Activated CD4-positive, CD25-positive, alpha-beta regulatory T cell (primary cell): ENCODE results near the gene ACOT6.
"Not testable (repeated sequence)": the region's sequence is repeated elsewhere in the genome, so short reads cannot be mapped to it uniquely, and the experiment has no call there.

Source experiments
- DNase-seq, 4 experiments: peaks; one replicate each; lab custom pipeline; 2025; lab: John Stamatoyannopoulos, UW

ACOT6 gene

DNA sequence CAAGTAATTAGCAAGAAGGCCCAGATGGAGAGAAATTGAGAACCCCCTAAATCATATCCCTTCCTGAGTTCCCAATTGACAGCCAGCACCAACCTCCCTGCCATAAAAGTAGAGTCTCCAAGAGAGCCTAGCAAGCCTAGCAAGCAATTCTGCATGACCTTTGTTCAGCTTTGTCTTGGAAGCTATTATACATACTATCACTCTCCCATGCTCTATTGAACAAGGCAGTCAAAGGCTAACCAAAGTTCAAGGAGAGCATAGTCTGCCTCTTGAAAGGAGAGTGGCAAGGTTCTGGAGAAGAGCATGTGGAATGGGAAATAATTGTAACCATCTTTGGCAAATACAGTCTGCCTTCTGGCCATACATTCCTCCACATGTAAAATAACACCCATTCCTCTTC is 12.8 kb upstream of the ACOT6 start:
- no peak for DNase-seq

DNA sequence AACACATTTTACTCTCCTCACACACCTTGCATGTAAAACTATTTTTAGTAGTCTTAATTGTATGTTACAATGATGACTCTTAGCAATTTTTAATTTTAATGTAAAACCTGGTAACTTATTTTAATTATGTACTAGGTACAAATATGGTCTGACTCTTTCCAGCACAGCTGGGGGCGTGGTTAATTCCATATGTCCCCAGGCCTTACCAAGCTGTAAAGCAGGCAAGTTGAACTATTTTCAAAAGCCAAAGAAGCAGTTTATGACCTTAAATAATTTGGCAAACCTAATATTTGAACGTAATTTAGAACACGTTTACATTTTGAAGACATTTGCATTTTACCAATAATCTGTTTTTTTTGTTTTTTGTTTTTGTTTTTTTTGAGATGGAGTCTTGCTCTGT is 9.3 kb upstream of the ACOT6 start:
- no peak for DNase-seq

DNA sequence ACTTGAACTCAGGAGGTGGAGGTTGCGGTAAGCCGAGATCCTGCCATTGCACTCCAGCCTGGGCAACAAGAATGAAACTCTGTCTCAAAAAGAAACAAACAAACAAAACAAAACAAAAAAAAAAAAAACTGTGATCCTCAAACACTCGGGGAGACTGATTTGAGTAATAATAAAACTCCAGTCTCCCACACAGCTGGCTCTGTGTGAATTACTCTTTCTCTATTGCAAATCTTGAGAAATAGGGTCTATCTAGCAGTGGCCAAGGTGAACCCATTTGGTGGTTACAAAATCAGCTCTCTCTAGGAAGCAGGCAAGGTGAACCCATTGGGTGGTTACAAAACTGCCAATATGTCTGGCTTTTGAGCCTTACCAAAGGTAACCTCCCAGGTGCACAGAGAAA is 6.0 kb upstream of the ACOT6 start:
- no peak for DNase-seq

DNA sequence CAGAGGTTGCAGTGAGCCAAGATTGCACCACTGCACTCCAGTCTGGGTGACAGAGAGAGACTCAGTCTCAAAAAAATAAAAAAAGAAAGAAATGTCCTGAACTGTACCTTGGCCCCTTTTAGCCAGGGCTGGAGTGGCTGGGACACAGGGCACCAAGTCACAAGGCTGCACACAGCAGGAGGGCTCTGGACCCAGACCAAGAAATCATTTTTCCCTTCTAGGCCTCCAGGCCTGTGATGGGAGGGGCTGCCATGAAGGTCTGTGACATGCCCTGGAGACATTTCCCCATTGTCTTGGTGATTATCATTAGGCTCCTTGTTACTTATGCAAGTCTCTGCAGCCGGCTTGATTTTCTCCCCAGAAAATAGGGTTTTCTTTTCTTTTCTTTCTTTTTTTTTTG is 5.1 kb upstream of the ACOT6 start:
- no peak for DNase-seq

DNA sequence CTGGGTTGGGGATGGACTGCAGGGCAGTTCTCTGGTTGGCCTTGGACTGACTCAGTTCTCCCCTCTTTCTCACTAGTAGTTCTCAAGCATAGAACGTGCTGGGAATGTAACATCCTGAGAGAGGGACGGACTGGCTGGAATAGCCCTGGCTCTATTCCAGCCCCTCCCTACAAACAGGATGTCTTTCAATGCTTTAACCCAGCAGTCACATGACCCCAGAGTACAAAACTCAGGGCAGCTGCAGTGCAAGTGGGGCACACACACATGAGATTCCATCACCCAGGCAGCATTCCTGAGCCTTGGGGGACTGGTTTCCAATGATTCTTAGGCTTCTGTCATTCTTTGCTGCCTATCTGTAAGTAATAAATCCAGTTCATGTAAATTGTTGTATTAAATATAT is 1.6 kb upstream of the ACOT6 start:
- no peak for DNase-seq

DNA sequence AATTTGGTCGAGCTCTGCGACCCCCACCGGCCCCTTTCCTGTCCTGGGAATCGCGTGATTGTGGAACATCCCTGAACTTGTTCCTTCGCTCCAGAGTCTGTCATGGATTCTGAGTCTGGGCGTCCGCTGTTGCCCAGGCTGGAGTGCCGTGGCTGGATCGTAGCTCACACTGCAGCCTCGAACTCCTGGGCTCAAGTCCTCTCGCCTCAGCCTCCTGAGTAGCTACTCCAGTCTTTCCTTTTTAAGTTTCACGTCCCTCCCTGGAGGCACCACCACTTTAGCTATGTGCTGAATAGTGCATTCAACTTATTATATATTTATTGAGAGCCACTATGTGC is 698 bp downstream of the ACOT6 start:
- no peak for DNase-seq

DNA sequence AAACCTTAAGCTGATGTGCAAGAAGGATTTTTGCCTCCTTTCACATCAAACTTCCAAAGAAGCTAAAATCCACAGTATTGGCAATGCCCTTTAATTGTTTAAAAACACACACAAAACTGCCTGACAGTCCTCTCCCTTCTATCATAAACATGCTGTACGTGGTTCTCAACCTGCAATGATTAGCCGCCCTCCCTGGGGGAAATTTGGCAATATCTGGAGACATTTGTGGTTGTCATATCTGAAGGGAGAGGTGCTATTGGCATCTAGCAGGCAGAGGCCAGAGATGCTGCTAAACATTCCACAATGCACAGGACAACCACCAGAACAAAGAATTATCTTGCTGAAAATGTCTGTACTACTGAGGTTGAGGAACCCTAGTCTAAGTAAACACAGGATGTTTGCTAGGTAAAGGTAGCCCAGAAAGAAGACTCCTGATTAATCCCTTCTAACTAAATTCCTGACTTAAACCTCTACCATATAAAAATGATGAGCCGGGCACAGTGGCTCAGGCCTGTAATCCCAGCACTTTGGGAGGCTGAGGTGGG is 1.2 kb downstream of the ACOT6 start:
- DNase-seq: no peak

DNA sequence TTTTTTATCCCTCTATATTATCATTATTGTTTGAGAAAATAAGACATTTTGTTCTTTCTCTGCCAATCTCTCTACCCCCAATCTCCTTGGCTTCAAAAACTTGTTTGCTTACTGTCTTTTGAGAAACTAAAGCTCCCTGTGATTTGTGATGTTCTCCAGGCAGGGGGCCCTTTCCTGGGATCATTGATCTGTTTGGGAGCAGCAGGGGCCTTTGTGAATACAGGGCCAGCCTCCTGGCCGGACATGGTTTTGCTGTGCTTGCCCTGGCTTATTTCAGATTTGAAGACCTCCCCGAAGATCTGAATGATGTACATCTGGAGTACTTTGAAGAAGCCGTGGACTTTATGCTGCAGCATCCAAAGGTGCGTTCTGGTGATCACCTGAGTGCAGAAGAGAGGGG is 4.5 kb downstream of the ACOT6 start:
- DNase-seq: no peak

DNA sequence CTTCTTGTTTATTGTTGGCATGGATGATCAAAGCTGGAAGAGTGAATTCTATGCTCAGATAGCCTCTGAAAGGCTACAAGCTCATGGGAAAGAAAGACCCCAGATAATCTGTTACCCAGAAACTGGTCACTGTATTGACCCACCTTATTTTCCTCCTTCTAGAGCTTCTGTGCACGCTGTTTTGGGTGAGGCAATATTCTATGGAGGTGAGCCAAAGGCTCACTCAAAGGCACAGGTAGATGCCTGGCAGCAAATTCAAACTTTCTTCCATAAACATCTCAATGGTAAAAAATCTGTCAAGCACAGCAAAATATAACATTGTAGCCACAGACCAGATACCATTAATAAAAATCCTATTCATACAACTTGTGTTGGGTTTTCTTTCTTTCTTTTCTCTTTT is 7.2 kb downstream of the ACOT6 start:
- DNase-seq: no peak

DNA sequence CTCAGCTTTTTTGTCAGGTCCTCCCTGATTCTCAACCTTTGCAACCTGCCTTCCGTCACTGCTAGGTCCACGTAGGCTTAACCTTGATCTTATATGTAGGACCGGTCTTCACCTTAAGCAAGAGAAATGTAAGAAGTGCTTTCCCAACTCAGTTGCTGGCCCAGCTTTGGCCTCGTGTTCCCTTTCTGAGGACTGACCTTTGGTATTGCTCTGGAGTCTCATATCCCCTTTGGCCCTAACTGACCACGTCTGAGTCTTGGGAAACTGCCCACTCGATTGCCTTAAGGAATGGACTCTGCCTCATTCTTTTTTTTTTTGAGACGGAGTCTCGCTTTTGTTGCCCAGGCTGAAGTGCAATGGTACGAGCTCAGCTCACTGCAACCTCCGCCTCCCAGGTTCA is 8.0 kb downstream of the ACOT6 start:
- DNase-seq: no peak

DNA sequence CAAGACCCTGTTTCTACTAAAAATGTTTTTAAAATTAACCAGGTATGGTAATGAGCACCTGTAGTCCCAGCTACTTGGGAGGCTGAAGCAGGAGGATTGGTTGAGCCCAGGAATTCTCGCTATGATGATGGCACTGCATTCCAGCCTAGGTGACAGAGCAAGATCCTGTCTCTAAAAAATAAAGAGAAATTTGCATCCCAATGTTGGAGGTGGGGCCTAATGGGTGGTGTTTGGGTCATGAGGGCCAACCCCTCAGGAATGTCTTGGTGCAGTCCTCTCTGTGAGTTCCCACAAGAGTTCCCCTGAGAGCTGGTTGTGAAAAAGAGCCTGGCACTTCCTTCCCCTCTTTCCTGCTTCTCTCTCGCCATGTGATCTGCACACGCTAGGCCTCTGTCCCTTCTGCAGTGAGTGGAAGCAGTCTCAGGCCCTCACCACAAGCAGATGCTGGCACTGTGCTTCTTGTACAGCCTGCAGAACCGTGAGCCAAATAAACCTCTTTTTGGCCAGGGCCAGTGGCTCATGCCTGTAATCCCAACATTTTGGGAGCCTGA is 11.3 kb downstream of the ACOT6 start:
- DNase-seq: no peak

DNA sequence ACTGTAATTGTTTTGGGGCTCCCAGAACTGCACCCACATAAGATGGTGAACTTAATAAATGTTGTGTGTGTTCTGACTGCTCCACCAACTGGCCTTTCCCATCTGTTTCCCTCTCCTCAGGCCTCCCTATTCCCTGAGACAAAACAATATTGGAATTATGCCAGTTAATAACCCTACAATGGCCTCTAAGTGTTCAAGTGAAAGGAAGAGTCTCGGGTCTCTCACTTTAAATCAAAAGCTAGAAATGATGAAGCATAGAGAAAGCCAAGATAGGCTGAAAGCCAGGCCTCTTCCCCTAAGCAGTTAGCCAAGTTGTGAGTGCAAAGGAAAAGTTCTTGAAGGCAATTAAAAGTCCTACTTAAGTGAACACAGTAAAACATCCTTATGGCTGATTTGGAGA is 13.4 kb downstream of the ACOT6 start:
- no peak for DNase-seq

DNA sequence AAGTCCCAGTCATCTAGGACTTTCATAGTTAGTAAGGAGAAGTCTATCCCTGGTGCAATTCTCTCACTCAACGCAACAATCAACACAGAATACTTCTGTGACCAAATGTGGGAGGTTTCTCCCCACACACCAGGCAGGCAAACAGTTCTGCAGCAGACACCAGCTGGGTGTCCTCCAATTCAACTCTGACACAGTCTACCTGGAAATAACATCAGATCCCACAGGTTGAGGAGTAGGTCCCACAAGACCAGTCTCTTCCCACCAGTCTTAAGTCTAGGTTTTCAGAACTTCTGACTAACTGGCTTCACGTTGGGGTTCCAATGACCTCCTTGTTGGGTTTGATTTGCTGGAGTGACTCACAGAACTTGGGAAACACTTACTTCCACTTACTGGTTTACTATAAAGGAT is 14.8 kb downstream of the ACOT6 start:
- DNase-seq: no peak

DNA sequence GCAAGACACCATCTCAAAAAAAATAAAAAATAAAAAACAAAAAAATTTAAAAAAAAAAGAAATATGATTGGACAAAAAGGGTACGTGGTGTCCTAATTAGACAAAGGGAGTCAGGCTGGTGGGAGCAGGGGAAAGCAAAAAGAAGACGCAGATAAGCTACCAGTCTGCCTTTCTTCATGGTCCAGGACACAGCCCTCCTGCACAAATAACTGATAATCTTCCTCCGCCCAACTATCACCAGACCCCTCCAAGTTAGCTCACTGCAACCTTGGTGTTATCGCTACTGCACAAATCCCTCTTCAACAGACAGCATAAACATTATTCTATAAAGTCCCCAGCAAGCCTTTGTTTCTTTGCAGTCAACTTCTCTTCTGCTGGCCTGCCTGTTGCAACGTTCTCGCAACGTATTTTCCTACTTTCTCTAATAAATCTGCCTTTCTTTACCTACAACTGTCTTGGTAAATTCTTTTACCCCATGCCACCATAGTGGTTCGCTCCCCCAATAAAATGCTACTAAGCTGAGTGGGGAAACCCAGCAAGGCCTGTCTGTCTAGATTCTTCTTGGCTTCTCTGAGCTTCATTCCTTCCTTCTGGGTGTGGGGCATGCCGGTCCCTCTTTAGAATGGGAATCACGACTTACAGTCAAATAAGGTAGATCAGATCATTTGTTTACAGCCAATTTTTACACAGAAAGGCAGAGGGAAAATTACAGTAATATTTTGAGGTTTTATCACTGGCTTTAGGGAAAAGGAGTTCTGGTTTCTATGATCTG is 17.9 kb downstream of the ACOT6 start:
- no peak for DNase-seq

DNA sequence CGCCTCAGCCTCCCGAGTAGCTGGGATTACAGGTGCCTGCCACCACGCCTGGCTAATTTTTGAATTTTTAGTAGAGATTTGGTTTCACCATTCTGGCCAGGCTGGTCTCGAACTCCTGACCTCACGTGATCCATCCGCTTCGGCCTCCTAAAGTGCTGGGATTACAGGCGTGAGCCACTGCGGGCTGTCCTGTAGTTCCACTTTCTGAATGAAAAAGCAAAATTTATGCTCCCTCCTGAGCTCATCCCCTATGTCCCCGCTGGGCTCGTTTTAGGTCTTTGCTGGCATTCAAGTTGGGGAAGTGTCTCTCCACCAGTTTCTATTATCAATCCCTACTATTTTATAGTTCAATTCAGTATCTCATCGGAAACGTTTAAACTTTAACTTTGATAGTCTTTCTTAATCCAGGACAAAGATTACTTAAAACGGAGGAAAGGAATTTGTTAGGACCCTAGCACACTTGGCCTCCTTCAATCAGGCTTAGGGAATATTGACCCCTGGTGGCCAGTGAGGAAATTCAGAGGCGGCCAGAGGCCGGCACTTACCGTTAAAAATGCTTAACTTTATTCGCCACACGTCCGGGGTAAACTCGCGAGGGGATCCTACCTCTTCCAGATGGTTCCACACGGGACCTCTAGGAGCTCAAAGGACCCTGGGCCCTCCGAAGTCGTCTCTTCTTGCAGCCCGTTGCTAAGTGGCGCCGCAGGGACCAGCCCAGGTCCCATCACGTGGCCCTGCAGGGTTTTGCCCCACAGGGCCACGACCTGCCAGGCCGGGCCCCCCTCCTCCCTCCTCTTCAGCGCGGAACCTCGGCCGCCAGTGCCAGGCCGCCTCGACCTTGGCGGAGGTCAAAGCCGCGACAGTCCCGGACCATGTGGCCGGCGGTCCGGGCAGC is 21.0 kb downstream of the ACOT6 start:
- peak; percentile 17 to 43 (median 30) for DNase-seq

DNA sequence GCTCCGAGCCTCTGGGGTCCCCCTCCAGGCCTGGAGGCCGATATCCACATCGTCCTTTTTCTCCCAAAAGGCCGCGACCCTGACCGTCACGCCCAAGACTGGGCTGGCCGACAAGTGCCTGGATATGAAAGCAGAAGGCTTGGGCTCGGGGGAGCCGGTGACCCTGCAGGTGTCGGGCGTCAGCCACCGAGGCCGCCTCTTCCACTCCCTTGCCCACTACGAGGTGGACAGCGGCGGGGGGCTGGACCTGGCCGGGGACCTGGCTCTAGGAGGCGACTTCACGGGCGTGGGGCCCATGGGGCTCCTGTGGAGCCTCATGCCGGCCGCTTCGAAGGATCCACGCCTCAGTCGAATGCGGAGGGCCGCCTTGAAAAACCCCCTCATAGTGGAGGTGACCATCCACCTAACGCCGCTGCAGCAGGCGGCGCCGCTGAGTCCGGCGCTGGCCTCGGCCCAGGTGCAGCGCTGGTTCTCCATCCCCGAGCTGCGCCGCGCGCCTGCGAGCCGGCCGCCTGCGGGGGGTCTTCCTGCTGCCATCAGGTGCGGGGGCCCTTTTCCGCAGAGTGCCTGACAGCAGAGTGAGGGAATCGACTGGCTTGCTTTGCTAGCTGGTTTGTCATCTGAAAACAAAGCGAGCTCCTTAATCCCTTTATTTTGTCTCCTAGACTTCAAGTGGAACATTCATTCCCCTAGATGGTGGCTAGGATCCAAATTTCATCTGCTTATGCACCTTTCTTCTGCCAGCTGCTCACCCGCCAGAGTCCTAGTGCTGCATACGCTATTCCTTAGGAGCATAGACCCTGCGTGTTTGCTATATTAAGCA is 21.9 kb downstream of the ACOT6 start:
- DNase-seq: no peak

DNA sequence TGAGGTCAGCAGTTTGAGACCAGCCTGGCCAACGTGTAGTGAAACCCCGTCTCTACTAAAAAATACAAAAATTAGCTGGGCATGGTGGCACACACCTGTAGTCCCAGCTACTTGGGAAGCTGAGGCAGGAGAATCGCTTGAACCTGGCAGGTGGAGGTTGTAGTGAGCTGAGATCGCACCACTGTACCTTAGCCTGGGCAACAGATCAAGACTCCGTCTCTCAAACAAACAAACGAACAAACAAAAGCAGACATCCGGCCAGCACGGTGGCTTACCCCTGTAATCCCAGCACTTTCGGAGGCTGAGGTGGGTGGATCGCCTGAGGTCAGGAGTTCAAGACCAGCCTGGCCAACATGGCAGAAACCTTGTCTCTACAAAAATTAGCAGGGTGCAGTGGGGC is 24.0 kb downstream of the ACOT6 start:
- not testable (repeated sequence) for DNase-seq

DNA sequence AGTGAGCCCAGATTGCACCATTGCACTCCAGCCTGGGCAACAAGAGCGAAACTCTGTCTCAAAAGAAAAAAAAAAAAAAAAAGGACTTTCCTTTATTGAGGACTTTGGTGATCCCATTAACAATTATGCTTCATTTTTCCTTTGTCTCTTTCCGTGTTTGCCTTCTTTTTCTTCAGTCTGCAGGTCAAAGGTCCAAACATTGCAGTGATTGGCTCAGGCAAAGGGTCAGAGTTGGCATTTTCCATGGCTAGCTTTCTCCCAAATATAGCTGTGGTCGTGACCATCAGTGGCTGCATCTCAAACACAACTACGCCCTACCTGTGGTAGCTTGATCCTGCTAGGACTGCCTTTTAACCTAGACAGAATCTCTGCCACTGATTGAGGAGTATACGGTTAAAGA is 25.5 kb downstream of the ACOT6 start:
- no peak for DNase-seq

DNA sequence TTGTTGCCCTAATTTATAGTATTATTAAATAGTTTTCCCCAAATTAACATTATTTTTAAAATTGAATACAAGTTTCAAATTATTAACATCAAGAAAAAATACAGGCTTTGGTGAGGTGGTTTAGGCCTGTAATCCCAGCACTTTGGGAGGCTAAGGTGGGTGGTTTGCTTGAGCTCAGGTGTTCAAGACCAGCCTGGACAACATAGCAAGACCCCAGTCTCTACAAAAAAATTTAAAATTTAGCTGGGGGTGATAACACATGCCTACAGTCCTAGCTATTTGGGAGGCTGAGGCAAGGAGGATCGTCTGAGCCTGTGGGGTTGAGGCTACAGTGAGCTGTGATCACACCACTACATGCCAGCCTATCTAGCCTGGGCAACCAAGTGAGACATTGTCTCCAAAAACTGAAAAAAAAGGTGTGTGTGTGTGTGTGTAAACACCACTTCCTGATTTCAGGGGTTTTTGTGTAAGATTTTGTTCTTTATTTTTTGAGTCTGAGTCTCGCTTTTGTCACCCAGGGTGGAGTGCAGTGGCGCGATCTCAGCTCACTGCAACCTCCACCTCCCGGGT is 28.6 kb downstream of the ACOT6 start:
- no peak for DNase-seq

DNA sequence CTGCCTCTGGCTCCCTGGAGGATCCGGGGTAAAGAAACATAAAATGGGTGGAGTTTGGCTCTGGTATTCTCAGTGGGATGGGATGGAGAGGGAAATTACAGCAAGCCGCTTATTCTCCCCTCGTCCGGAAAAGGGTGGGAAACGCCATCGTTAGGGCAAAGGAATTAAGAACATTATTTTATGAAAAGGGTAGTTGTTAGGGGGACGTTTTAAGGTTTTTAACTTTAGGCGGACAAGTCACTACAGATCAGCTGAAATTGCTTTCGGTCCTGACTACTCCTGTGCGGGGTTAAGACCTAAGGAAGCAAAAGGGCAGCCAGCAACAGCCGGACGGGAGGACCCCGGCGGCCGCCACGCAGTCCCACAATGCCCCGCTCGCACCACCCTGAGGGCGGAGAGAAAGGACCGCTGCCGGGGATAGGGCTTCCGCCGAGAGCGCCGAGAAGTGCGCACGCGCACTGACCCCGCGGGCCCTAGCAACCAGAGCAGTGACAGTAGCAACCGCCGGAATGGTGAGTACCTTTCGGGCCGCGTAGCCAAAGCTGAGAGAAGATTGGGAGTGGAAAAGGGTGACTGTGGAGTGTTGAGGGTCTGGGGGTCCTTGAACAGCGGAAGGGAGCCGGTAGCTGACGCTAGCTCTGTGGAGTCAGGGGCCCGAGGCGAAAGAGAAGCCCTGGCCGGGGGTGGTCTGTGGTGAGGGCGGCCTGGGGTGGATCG is 32.4 kb downstream of the ACOT6 start, which contains the start of gene DNAL1:
Gene DNAL1, plus strand, starts transcription at position 456 of the 717 bp plus-strand sequence. Its CDS starts 54 bp downstream, at position 510.
- DNase-seq: peak; percentile 80 to 85 (median 82)

DNA sequence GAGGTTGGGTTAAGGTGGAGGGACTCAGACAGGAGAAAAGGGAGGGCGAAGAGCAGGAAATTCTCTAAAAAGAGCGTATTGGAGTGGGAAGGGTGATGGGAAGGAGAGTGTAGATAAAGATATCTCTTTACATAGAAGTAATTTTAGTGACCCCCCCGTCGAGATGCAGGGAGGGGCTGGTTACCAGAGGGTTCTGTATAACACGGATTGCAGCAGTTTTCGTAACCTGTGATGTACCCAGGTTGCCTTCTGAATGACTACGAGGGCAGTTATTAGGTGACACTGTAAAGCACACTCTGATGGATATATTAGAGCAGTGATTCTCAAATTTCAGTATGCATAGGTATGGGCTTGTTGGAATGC is 32.9 kb downstream of the ACOT6 start:
- DNase-seq: no peak
